Neutrophil (primary cell): ENCODE data around the gene CDC16.

ENCODE experiments used
- H3K27ac ChIP-seq: fragments of 200-600 bp; sonication (generic); 2 replicates; pipeline ENCODE4 v1.5.1; 2016; ENCODE audit warnings: mild to moderate bottlenecking, moderate library complexity
- H3K27me3 ChIP-seq: fragments of 200-600 bp; sonication (generic); 2 replicates; pipeline ENCODE4 v1.6.0; 2016; ENCODE audit warnings: mild to moderate bottlenecking
- H3K36me3 ChIP-seq: fragments of 200-600 bp; sonication (generic); 2 replicates; pipeline ENCODE4 v1.5.1; 2017
- H3K4me1 ChIP-seq, 2 experiments: fragments of 200-600 bp in 1 of 2; sonication (generic) in 1 of 2; 1 replicate in 1 of 2; 2 replicates in 1 of 2; pipeline versions ENCODE4 v1.5.1 to v1.6.1; 2013 to 2016; ENCODE audit warnings: low read depth in 1 of 2, low read length in 1 of 2, mild to moderate bottlenecking in 1 of 2, moderate library complexity in 1 of 2; ENCODE audit not compliant: control insufficient read depth in 1 of 2, insufficient read depth in 1 of 2
- H3K4me3 ChIP-seq, 2 experiments: fragments of 200-600 bp in 1 of 2; sonication (generic) in 1 of 2; 1 replicate in 1 of 2; 2 replicates in 1 of 2; pipeline ENCODE4 v1.5.1; 2013 to 2016; ENCODE audit warnings: low read depth in 1 of 2, low read length in 1 of 2, mild to moderate bottlenecking in 1 of 2, moderate library complexity in 1 of 2
- H3K9me3 ChIP-seq: fragments of 200-600 bp; sonication (generic); 2 replicates; pipeline ENCODE4 v1.5.1; 2016
- CTCF ChIP-seq: fragments of 200-600 bp; sonication (generic); IDR thresholded peaks from 2 replicates; pipeline ENCODE4 v1.5.1; 2016; ENCODE audit warnings: antibody characterized with exemption

The CDC16 gene

GRCh38 chr13:114237415-114238112 lies 2.9 kb downstream of the CDC16 start:
- Histone ChIP-seq H3K36me3 (peaks cover 57% of the 10 kb centered on the region), H3K4me3 (no peak overlapping the region), H3K4me1 (peaks cover 9 to 12% of the 10 kb centered on the region in 2 experiments), H3K27ac (no peak overlapping the region), H3K27me3 (peaks cover 3% of the 10 kb centered on the region), H3K9me3 (no peaks in the 10 kb centered on the region)
- TF ChIP-seq CTCF = no peak

- Histone ChIP-seq H3K9me3 (no peaks in the 10 kb centered on the region), H3K4me3 (no peak overlapping the region), H3K4me1 (no peaks in the 10 kb centered on the region), H3K27ac (no peak overlapping the region), H3K36me3 (peaks cover 97% of the 10 kb centered on the region), H3K27me3 (no peaks in the 10 kb centered on the region)
- no peak for TF ChIP-seq CTCF
These were observed 7.2 kb downstream of the CDC16 start for GRCh38 chr13:114241918-114242317.

GRCh38 chr13:114243971-114244370 lies 9.3 kb downstream of the CDC16 start:
- no peak overlapping the region for H3K27ac ChIP-seq
- TF ChIP-seq CTCF = no peak
- H3K27me3 ChIP-seq = no peaks in the 10 kb centered on the region
- no peak overlapping the region for H3K4me3 ChIP-seq
- peaks cover 99% of the 10 kb centered on the region for H3K36me3 ChIP-seq
- no peaks in the 10 kb centered on the region for H3K9me3 ChIP-seq
- no peaks in the 10 kb centered on the region for H3K4me1 ChIP-seq

GRCh38 chr13:114244637-114245036 lies 9.9 kb downstream of the CDC16 start:
- H3K36me3 ChIP-seq = peaks cover 99% of the 10 kb centered on the region
- H3K27me3 ChIP-seq = no peaks in the 10 kb centered on the region
- no peak overlapping the region for H3K27ac ChIP-seq
- TF ChIP-seq CTCF = no peak
- H3K4me1 ChIP-seq = no peaks in the 10 kb centered on the region
- H3K9me3 ChIP-seq = no peaks in the 10 kb centered on the region
- H3K4me3 ChIP-seq = no peak overlapping the region

- peaks cover 100% of the 10 kb centered on the region for H3K36me3 ChIP-seq
- no peak overlapping the region for H3K27ac ChIP-seq
- no peak for TF ChIP-seq CTCF
- no peaks in the 10 kb centered on the region for H3K9me3 ChIP-seq
- no peaks in the 10 kb centered on the region for H3K4me1 ChIP-seq
- no peak overlapping the region for H3K4me3 ChIP-seq
- no peaks in the 10 kb centered on the region for H3K27me3 ChIP-seq
These were observed 13.3 kb downstream of the CDC16 start for GRCh38 chr13:114248011-114248410.
